Muscle layer of colon (tissue), 2 donors: Measurements from ENCODE around the gene ABCC9.

Source experiments
- H3K27ac ChIP-seq: one replicate; pipeline ENCODE4 v1.7.0; 2013; ENCODE audit warnings: low read depth, mild to moderate bottlenecking, low read length, moderate library complexity
- H3K27me3 ChIP-seq, 2 donors: one replicate each; pipeline ENCODE4 v1.7.0; 2013; ENCODE audit warnings: low read length in 2 of 2, mild to moderate bottlenecking in 2 of 2; ENCODE audit not compliant: insufficient read depth in 2 of 2, control insufficient read depth in 1 of 2
- H3K36me3 ChIP-seq: one replicate; pipeline ENCODE4 v1.7.0; 2013; ENCODE audit warnings: mild to moderate bottlenecking, low read length; ENCODE audit not compliant: insufficient read depth
- H3K4me1 ChIP-seq: one replicate; pipeline ENCODE4 v1.7.0; 2013; ENCODE audit warnings: mild to moderate bottlenecking, low read length; ENCODE audit not compliant: insufficient read depth
- H3K4me3 ChIP-seq, 2 donors: one replicate each; pipeline ENCODE4 v1.7.0; 2013; ENCODE audit warnings: low read length in 2 of 2, low read depth in 1 of 2, mild to moderate bottlenecking in 1 of 2, moderate library complexity in 1 of 2
- H3K9ac ChIP-seq: one replicate; pipeline ENCODE4 v1.7.0; 2013; ENCODE audit warnings: low read length
- H3K9me3 ChIP-seq: one replicate; pipeline ENCODE4 v1.7.0; 2013; ENCODE audit warnings: mild to moderate bottlenecking, low read length
- donor health status: abdominal sarcoma.
- donor health status: Adenocarcinoma of cecum.

The ABCC9 gene

GRCh38 chr12:21940549-21941505 is at the start of gene ABCC9:
ABCC9 (minus strand) TSS chr12:21941426; CDS start chr12:21936674, 4,752 bp downstream.
- Histone ChIP-seq H3K9me3 (no peaks in the 10 kb centered on the region), H3K27ac (peak within 1 kb of the TSS; percentile 70), H3K9ac (peak within 1 kb of the TSS; percentile 92), H3K4me3 (peak within 1 kb of the TSS; percentile 59 to 88), H3K27me3 (no peaks in the 10 kb centered on the region), H3K4me1 (peaks cover 10% of the 10 kb centered on the region), H3K36me3 (peaks cover 7% of the 10 kb centered on the region)

GRCh38 chr12:21989819-21990412 is 48.7 kb upstream of the ABCC9 start:
- Histone ChIP-seq H3K4me3 (no peak overlapping the region), H3K36me3 (no peaks in the 10 kb centered on the region), H3K9ac (no peak overlapping the region), H3K27me3 (no peaks in the 10 kb centered on the region), H3K9me3 (no peaks in the 10 kb centered on the region), H3K27ac (no peak overlapping the region), H3K4me1 (no peaks in the 10 kb centered on the region)

DNA sequence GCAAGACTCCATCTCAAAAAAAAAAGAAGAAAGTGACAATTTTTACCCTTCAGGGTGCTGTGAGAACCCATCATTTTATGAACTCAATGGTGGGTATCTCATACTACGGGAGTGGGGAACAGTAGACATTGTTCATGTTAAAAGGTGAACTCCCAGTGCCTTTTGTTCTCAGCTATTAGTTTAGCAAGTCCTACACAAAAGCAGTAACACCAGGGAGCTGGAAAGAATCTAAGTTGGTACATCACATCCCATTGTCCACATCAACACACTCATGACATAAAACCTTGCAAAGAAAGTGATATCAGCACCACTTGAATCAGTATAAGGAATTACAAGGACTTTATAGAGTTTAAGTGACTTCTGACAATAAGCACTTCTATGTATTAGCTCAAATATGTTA is 47.4 kb upstream of the ABCC9 start:
- H3K9me3 ChIP-seq, result no peaks in the 10 kb centered on the region
- H3K4me3 ChIP-seq, result no peak overlapping the region
- H3K36me3 ChIP-seq, result no peaks in the 10 kb centered on the region
- no peaks in the 10 kb centered on the region for H3K27me3 ChIP-seq
- H3K9ac ChIP-seq, result no peak overlapping the region
- no peak overlapping the region for H3K27ac ChIP-seq
- H3K4me1 ChIP-seq, result no peaks in the 10 kb centered on the region

DNA sequence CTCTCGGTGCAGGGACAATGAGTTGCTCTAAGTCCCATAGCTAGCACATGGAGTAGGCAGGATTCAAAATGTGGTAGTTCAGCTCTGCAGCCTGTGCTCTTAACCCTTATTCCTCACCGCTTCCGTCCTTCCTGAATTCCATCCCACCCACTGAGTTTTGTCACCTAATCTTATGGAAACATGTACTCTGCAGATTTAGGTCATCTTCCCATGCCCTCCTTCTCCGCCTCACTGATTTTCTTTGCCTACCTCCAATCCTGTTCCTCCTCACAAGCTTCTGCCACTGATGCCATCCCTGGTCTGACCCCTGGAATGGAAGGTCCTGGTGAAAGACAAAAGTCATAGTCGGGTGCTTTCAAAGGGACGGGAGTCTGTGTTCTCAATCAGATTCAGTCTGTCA is 46.5 kb upstream of the ABCC9 start:
- H3K36me3 ChIP-seq, result no peaks in the 10 kb centered on the region
- no peaks in the 10 kb centered on the region for H3K27me3 ChIP-seq
- no peaks in the 10 kb centered on the region for H3K9me3 ChIP-seq
- H3K4me1 ChIP-seq, result no peaks in the 10 kb centered on the region
- no peak overlapping the region for H3K4me3 ChIP-seq
- no peak overlapping the region for H3K9ac ChIP-seq
- H3K27ac ChIP-seq, result no peak overlapping the region

DNA sequence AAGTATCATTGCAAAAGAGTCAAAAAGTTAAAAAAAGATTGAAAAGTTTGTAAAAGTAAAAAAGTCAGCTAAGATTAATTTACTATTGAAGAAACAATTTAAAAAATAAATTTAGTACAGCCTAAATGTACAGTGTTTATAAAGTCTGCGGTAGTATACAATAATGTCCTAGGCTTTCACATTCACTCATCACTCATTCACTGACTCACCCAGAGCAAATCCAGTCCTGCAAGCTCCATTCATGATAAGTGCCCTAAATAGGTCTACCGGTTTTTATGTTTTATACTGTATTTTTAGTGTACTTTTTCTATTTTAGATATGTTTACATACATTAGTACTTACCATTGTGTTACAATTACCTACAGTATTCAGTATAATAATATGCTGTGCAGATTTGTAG is 43.9 kb upstream of the ABCC9 start:
- H3K9me3 ChIP-seq, result no peaks in the 10 kb centered on the region
- H3K27me3 ChIP-seq, result no peaks in the 10 kb centered on the region

GRCh38 chr12:21984375-21984774 is 43.1 kb upstream of the ABCC9 start:
- Histone ChIP-seq H3K4me3 (no peak overlapping the region), H3K4me1 (peaks cover 7% of the 10 kb centered on the region), H3K27ac (no peak overlapping the region), H3K9me3 (no peaks in the 10 kb centered on the region), H3K9ac (no peak overlapping the region), H3K36me3 (no peaks in the 10 kb centered on the region), H3K27me3 (no peaks in the 10 kb centered on the region)

More for the DNA sequence above, 43.9 kb upstream of the ABCC9 start:
- Histone ChIP-seq H3K27ac (no peak overlapping the region), H3K4me1 (peaks cover 7% of the 10 kb centered on the region), H3K4me3 (no peak overlapping the region), H3K9ac (no peak overlapping the region), H3K36me3 (no peaks in the 10 kb centered on the region)

GRCh38 chr12:21983095-21983494 is 41.9 kb upstream of the ABCC9 start:
- no peak overlapping the region for H3K9ac ChIP-seq
- no peaks in the 10 kb centered on the region for H3K9me3 ChIP-seq
- no peaks in the 10 kb centered on the region for H3K36me3 ChIP-seq
- H3K4me3 ChIP-seq, result no peak overlapping the region
- peaks cover 7% of the 10 kb centered on the region for H3K4me1 ChIP-seq
- H3K27ac ChIP-seq, result no peak overlapping the region
- H3K27me3 ChIP-seq, result no peaks in the 10 kb centered on the region

DNA sequence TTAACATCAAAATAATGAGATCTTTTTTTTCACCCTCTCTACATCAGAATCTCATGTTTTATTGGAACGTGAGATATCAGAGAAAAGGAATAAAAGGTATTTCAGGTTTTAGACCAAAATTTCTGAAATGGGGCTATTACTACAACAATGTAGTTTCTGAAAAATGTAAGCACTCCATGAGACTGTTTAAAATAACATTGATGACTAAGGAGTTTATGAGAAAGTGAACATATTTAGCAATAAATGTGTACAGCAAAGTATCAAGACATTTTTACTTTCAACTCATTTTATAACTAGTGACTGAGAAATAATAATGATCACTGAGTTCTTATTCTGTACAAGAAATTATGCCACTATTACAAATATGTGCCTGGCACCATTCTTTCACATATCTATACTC is 39.3 kb upstream of the ABCC9 start:
- Histone ChIP-seq H3K36me3 (no peaks in the 10 kb centered on the region), H3K27me3 (no peaks in the 10 kb centered on the region), H3K9me3 (no peaks in the 10 kb centered on the region), H3K27ac (no peak overlapping the region), H3K4me1 (peaks cover 7% of the 10 kb centered on the region), H3K4me3 (no peak overlapping the region), H3K9ac (no peak overlapping the region)

DNA sequence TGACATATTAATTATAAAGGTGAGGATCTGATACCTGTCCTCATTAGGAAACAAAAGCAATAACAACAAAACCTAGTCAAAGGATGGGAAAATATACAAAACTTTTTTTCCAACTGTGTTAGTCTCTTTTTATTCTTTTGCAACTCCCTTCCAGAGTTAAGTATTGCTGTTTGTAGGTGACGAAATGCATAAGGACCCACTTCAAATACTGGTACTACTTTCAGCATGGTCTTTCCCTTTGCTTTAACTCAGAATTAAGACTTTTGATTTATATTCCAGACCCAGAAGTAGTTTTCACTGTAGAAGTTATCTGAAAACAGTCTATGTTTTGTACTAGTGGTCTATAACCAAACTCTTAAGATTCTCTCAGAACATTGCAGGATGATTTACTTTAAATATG is 34.1 kb upstream of the ABCC9 start:
- Histone ChIP-seq H3K27me3 (no peaks in the 10 kb centered on the region), H3K36me3 (no peaks in the 10 kb centered on the region), H3K9me3 (no peaks in the 10 kb centered on the region), H3K27ac (no peak overlapping the region), H3K9ac (no peak overlapping the region), H3K4me3 (no peak overlapping the region), H3K4me1 (no peaks in the 10 kb centered on the region)

DNA sequence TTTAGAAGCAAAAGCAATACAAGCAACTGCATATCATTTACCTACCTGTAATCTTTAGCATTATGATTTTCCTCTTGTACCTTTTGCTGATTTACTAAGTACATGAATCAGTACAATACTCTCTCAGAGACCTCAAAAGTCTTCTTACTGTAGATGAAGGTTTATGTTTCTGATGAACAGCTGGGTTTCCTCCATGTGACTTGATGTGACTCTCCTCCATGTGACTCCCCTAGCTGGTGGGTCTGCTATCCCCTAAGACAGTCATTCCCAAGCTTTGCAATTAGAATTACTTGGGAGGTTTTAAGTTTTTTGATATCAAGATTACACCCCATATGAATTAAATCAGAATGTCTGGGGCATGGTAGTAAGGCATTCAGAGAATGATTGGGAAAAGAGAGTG is 32.0 kb upstream of the ABCC9 start:
- Histone ChIP-seq H3K9ac (no peak overlapping the region), H3K4me3 (no peak overlapping the region), H3K4me1 (no peaks in the 10 kb centered on the region), H3K27me3 (no peaks in the 10 kb centered on the region), H3K9me3 (no peaks in the 10 kb centered on the region), H3K36me3 (no peaks in the 10 kb centered on the region), H3K27ac (no peak overlapping the region)

GRCh38 chr12:21972055-21972454 is 30.8 kb upstream of the ABCC9 start:
- no peak overlapping the region for H3K4me3 ChIP-seq
- H3K9ac ChIP-seq, result no peak overlapping the region
- H3K27ac ChIP-seq, result no peak overlapping the region
- no peaks in the 10 kb centered on the region for H3K9me3 ChIP-seq
- no peaks in the 10 kb centered on the region for H3K27me3 ChIP-seq
- no peaks in the 10 kb centered on the region for H3K36me3 ChIP-seq
- H3K4me1 ChIP-seq, result no peaks in the 10 kb centered on the region
